ENCODE measurements around the gene EFNA5. TPM values are rescaled to one million over a fixed set of nuclear protein-coding genes. Genes with fewer than 3 reads are reported as not detected.
"Not testable (repeated sequence)": the region's sequence is repeated elsewhere in the genome, so short reads cannot be mapped to it uniquely, and the experiment has no call there.

The EFNA5 gene
- total RNA-seq, 1 experiment from 2014 or later, result 50.0 TPM

DNA sequence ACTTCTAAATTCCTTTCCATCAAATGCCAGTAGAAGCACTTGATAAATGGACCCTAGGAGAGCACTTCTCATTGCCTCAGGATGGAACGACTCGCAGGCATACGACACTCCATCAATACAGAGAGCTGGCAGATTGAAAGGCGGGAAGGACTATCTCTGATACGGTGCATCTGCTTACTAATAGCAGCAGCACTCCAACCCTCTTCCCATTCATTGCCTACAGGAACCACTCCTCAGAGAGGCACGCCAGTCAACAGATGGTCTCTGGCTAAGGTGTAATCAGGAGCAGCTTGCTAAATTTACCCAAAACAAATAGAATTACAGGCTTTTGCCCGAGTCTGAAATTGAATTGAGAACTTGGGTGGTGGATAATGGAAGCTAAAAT is 168.1 kb downstream of the EFNA5 start:
- no peak for DNase-seq (ENCODE audit: extremely low read depth, low read depth)

DNA sequence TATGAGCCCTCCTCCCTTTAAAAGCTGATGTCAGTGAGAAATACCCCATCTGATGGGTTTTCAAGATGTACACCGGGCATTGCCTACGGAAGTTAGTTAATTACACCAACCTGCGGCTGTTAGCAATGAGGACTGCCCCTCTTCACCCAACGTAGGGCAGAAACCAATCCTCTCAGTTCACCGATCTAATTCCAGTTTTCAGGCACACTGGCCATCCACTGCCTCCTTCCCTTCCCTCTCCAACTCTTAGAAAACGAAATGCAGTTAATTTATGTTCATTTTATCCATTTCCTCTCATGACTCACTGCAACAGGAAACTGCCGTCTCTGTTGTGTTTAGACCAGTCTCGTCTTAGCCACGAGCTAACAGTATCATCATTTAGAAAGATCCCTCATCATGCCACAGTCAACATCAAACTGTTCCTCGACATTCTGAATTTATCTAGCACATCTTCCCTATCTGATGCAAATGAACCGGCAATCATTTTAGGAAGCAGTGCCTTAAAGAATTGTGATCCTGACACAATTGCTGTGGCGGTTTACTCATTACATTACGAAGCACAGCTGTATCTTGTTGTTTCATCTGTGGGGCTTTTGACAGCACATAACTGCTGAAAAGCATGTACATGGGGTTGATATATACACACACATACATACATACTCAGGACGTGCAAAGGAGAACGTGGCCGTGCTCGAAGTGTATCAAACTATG is 168.6 kb downstream of the EFNA5 start:
- DNase-seq (ENCODE audit: extremely low read depth, low read depth), result no peak

DNA sequence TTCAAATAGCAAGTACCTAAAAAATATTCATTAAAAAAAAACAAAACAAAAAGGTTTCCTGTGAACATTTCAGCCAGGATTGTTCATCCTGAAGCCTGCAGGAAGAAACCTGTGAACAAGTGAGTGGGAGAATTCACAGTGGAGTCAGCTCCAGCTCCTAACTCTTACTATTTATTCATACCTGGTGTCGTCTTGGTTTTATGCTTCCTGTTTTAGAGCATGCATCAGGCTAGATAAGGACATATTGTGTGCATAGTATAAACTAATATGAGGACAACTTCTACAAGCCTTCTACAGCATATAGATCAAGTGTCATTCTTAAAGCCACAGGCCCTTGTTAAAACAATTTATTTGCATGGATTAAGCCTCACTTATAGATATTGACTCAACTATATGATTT is 169.9 kb downstream of the EFNA5 start:
- no peak for DNase-seq (ENCODE audit: extremely low read depth, low read depth)

DNA sequence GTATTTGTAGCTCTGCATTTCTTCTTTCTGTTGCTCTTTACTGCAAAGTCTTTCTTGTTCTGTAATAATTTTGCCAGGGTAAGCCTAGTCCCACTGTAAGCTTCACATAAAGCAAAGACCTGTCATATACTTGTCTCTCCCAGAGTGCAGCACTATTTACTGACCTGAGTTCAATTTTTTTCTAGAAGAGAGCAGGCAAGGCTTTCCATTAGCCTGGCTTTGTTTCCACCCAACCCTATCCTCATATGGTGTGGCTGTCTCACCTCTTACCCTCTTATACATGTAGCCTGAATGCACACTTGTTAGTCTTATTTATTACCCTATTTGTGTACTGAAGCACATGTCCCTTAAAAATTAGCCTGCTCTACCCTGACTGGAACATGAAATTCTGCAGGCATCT is 170.4 kb downstream of the EFNA5 start:
- no peak for DNase-seq (ENCODE audit: extremely low read depth, low read depth)

DNA sequence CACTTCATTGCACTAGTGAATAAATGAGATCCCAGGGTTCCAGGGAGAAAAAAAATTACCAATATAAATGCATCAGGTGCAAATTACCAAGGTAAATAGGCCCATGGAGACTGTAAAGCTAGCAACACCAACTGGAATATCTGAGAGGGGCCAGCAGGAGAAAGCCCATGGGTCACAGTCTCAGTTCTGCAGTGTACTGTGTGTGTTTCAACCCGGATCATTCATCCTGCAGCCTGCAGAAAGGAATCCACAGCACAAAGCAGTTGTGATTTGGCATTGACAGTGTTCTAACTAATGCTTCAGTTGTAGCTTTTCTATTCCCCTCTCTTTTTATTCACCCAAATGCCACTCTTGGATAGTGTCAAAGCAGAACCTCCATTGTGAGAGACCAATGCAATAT is 171.0 kb downstream of the EFNA5 start:
- DNase-seq (ENCODE audit: extremely low read depth, low read depth), result no peak

DNA sequence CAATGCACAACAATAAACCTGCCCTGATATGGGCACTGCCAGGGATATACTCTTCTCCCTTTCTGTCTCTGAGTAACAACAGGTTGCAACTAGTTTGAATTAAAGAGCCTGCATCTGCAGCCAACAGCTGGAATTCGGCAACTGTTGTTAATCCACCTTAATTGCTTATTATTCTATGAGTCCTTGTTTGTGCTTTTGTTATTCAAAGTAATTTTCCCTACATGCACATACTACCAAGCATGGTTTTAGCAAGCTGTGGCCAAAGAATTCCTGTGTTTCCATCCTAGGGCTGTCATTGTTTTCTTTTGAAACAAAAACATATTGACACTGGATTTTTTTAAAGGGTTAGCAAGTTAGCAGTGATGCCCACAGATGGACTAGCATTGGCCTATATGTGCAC is 171.5 kb downstream of the EFNA5 start:
- DNase-seq (ENCODE audit: extremely low read depth, low read depth), result no peak

DNA sequence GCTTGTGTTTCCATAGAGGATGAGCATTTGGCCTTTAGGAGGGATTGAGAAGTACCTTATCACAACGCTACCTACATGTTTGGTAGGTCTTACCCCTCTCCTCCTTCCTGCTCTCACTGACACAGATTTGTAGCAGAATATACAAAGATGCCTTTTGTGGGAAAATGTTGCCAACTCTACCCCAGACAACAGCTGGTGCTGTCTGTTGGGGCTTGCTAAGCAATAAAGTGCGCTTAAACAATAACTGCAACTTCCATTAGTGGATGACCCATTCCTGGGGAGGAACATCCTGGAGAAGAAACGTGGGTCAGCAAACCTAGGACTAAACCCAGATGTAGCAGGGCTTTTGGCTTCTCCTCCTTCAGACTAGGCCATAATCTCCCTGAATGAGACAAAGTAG is 174.3 kb downstream of the EFNA5 start:
- DNase-seq (ENCODE audit: extremely low read depth, low read depth), result no peak

DNA sequence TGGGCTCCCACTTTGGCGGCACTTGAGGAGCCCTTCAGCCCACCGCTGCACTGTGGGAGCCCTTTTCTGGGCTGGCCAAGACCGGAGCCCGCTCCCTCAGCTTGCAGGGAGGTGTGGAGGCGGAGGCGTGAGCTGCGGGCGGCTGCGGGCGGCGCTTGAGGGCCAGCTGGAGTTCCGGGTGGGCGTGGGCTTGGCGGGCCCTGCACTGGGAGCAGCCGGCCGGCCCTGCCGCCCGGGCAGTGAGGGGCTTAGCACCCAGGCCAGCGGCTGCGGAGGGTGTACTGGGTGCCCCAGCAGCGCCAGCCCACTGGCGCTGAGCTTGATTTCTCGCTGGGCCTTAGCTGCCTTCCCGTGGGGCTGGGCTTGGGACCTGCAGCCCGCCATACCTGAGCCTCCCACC is 176.6 kb downstream of the EFNA5 start:
- not testable (repeated sequence) for DNase-seq (ENCODE audit: extremely low read depth, low read depth)

DNA sequence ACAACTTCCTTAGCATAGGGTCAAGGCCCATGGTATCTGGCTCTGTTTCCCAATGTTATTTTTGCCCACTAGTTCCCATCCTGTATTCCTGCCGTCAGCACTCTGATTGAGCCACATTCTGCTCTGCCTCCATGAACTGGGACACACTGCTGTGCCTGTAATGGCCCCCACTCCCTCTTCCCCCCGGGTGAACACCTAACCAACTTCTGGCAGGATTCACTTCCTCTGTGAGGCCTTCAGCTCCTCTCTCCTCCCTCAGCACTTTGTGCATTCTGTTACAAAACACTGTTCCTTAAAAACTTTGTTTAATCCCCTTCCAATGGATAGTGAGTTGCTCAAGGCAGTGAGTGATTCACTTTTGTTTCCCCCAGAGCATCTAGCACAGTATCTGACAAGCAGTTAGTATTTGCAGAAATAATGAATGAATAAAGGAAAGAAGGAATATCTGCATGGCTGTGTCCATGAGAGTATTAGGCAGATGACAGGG is 183.6 kb downstream of the EFNA5 start:
- DNase-seq (ENCODE audit: extremely low read depth, low read depth), result no peak

DNA sequence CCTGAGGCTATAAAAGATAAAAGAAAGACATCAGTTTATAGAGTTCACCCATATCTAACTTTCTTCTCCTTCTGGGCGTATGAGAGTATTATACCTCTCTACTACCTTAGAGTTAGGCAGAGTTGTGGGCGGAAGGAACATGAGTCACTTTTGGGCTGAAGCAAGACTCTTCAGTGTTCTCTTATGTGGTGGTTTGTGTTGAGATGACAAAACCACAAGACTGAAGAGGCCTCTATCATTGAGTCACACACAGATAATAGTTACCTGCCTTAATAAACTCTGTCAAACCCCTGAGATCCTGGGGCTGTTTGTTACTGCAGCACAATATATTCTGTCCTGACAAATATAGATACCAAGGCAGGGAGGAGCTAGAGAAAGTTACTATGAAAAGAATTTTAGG is 184.2 kb downstream of the EFNA5 start:
- DNase-seq (ENCODE audit: extremely low read depth, low read depth), result no peak

DNA sequence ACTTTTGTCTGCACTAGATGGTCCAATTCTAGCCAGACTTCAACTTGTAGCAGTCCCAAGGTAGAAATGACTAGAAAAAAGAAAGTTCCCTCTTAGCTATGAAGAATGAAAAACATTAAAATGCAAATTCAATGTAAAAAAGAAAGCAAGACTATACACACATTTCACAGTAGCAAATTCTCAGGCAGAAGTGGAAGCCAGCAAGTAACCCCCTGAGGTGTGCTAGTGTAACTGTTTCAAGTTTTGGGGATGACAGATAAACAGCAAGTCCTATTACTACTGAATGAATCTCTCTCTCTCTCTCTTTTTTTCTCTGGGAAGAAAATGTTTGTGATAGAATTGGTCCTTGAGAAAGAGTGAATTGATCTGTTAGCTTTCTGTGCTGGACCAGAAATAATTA is 185.6 kb downstream of the EFNA5 start:
- no peak for DNase-seq (ENCODE audit: extremely low read depth, low read depth)

DNA sequence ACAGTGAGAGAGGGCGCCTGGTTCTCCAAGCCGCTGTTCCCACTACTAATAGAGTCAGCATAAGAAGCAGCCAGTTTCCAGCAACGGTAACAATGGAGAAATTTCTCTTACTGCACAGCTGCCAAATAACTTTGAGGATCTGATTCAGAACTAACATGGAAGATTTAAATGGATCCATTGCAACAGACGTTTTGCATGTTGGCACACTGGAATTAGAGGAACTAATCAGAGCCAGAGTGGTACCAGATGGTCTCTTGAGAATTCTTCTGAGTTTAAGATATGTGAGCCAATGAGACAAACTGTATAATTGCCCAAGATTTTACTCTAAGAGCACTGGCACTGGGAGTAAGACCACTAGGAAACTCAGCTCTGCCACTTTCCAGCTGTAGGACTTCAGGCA is 186.5 kb downstream of the EFNA5 start:
- no peak for DNase-seq (ENCODE audit: extremely low read depth, low read depth)

DNA sequence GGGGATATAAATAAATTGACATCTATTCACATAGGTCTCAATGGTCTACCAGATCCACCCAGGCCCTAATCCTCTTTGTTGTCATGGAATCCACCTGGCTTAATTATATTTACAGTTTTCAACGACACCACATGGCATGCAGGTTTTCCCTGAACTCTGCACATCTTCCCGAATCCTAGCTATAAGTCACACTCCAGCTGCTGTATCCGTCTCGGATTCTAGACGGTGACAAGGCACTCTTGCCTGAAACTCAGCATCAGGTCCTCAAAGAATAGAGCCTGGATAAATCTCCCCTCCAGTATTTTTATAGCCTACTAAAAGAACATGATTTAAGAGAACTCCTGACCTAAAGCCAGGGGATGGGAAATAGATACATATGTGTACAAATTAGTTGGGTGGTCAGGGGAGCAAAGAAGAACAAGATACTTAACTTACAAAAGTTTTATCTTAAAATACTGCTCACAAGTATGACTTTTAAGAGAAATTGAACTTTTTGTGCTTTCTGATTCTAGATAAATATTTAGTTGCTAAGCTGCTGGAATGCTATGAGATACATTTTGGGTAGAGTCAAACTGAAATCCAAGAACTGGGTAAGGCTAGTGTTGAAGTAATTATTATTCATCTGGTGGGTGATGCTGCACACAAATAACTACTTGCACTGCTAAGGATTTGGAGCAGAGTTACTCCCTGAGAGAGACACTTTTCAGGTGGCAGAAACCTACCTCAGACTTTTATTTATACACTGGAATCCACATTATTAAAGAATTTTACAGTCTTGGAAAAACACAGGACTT is 187.3 kb downstream of the EFNA5 start:
- DNase-seq (ENCODE audit: extremely low read depth, low read depth), result no peak

DNA sequence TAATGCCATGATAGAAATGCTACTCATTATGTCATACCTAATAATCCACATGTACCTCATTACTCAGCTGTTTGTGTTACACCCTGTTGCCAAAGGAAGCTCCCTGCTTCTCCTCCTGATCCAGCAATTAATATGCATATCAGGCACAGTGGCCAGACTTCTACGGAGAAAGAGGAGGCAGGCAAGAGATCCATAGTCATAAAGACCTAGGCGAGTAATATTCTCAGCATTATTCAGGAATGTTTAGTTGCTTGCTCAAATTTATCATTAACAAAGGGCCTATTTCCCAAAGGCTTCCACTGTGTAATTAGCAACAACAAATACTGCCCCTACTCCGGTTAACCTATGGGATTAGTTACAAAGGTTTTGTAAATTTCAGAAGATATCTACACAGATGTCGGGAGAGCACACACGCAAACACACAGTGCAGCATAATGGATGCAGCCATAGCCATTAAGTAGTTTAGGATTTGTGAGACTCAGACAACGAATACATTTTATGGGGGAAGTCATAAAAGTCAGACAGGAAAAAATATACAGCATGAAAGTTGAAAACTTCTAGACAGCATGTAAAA is 192.6 kb downstream of the EFNA5 start:
- DNase-seq (ENCODE audit: extremely low read depth, low read depth), result no peak

DNA sequence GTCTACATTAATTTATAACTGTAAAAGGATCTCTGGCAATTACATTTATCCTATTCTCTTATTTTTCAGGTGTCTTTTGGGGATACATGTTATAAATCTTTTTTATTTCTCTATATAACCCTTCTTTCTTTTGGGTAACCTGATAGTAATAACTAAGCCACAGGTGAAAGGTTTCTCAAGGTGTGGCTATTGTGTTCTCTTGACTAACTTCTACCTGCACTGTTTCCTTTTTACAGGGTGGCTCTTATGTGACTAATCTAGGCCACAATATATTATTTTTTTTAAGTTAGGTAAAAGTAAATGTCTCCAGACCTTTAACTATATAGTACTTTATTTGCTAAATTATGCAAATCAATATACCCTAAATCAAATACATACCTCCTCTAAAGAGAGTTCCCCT is 193.2 kb downstream of the EFNA5 start:
- no peak for DNase-seq (ENCODE audit: extremely low read depth, low read depth)

DNA sequence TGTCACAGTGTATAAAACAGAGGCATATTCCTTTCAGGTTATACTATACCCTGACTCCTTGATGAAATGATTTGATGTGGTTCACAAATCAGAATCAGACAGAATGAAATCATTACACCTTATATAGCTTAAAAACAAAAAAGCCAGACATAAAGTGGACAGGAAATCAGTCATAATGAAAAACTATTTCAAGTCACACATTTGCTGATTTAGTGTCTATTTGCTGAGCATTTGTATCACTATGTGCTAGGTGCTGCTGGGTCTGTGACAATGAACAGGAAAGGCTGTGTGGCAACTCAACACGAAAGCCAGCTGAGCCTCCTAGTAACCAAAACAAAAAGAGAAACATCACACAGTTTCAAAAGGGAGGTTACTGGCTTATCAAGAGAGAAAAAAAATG is 194.0 kb downstream of the EFNA5 start:
- DNase-seq (ENCODE audit: extremely low read depth, low read depth), result no peak

DNA sequence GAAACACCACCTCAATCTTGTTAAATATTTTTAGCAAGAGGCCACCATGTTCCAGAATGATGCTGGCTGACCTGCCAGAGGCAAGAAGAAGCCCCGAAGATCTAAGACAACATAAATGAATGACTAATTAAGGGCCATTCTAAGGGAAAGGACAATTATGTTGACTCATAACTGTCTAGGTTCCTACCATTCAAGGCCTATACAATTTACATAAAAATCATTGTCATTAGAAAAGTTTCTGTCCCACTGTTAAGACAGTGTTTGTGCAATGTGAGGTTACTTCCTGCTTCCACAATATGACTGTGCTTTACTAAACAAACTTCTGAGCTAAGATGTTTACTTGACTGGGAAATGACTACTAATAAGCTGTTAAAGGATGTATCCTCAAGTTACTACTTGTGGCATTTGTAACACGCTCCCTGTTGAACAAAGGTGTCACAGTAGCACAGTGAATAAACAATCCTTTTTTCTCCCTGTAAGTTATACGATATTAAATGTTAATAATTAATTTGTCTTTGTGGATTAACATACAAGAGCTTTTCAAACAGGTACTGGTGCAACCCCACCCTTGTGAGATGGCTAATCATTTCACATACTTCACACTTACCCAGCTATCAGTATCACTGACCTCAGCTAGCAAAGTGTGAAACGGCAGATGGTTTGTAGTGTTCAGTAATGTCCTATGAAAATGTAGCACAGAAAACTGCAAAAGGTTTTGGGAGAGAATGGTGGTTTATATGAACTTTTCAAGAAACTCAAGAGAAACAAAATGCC is 195.8 kb downstream of the EFNA5 start:
- no peak for DNase-seq (ENCODE audit: extremely low read depth, low read depth)

DNA sequence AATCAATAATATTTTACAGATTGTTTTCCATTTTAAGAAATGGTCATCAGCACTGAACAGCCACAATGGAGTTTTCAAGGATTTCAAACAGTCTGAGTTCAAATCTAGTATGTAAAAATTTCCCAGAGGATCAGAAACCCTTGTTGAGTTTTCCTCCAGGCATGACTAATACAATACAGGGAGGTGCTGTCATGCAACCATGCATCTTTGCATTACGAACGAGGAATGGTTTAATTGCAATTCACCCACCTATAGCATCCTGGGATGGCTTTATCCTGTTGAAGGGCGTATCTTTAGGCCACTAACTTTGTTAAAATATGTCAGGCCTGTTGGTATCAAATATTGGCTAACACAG is 196.4 kb downstream of the EFNA5 start:
- DNase-seq (ENCODE audit: extremely low read depth, low read depth), result no peak

DNA sequence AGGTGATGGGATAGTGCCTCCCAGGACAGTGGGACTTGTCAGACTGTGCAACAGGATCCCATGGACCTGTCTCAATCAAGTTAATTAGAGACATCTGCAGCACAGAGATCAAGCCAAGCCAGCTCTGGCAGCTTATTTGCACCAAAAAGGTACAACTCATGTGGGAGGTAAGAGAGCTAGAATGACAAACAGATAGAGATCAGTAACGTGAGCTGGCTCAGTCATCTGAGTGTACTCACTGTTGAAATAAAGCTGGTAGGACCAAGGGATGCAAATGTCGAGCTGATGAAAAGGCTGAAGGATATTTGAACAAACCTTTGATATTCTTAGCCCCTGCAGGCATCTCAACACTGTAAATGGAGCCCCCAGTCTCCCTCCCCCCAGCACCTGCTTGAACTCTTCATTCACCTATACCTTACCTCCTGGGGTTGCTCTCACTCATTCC is 198.1 kb downstream of the EFNA5 start:
- DNase-seq (ENCODE audit: extremely low read depth, low read depth), result no peak

DNA sequence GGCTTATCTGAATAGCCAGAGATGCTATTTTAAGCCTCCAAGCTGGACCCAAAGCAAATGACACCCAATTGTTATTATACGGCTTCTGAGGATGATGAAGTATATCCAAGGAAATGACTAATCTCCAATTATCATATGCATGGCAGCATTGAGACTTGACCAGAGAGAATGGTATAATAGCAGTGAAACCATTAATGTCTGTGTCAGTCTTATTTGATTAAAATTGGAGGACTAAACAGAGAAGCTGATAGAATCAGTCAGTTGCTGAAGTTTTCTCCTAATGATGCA is 200.5 kb downstream of the EFNA5 start:
- DNase-seq (ENCODE audit: extremely low read depth, low read depth), result peak; percentile 88

All from NCI-H460 (cell line).